ENCODE data around the gene AUTS2. TPM values are rescaled to one million over a fixed set of nuclear protein-coding genes. Genes with fewer than 3 reads are reported as not detected.

Gene AUTS2
- total and polyA plus RNA-seq, 10 of the 15 experiments (the other 5 are each of a cell fraction or from before 2014, with no cell fraction given): 6.4 to 55.6 (median 21.6) TPM

- 43% methylated on average over 6 of the region's 6 CpGs for WGBS (ENCODE audit: insufficient coverage, insufficient replicate concordance, low lambda C conversion rate, missing lambda C conversion rate)
- DNase-seq (ENCODE audit: low read depth, low spot score) (no peak), FAIRE-seq (no peak), ATAC-seq (no peak)
- no peaks in the 10 kb centered on the region for H3K4me1 ChIP-seq (ENCODE audit: control insufficient read depth, insufficient read depth, low read length)
- no peak overlapping the region for H3K9ac ChIP-seq (ENCODE audit: control insufficient read depth, insufficient read depth, low read length)
- H3K36me3 ChIP-seq (ENCODE audit: control insufficient read depth in 2 of 2, insufficient read depth in 2 of 2, low read length in 1 of 2): no peaks in the 10 kb centered on the region
- no peak for TF ChIP-seq GATAD2B (conservative IDR thresholded peaks at IDR 0.05; ENCODE audit: low read depth)
- TF ChIP-seq ZNF592 (IDR thresholded peaks at IDR 0.05): no peak
- TF ChIP-seq NBN (IDR thresholded peaks at IDR 0.05): no peak
- no peak for TF ChIP-seq REST (IDR thresholded peaks at IDR 0.05; ENCODE audit: low read depth, low read length)
- no peak for TF ChIP-seq MTA3 (IDR thresholded peaks at IDR 0.05; ENCODE audit: borderline replicate concordance, low read length)
- TF ChIP-seq YBX1 (IDR thresholded peaks at IDR 0.05): no peak
- no peak for TF ChIP-seq TARDBP (IDR thresholded peaks at IDR 0.05; ENCODE audit: borderline replicate concordance)
- TF ChIP-seq TCF7 (IDR thresholded peaks at IDR 0.05; ENCODE audit: borderline replicate concordance): no peak
- no peak for TF ChIP-seq ATF7 (IDR thresholded peaks at IDR 0.05; ENCODE audit: low read depth)
- TF ChIP-seq BCL3 (IDR thresholded peaks at IDR 0.05; ENCODE audit: borderline replicate concordance, insufficient read depth, low read depth, low read length, poor library complexity, severe bottlenecking): no peak
- TF ChIP-seq NFXL1 (IDR thresholded peaks at IDR 0.05; ENCODE audit: borderline replicate concordance): no peak
- no peaks in the 10 kb centered on the region for H3K27me3 ChIP-seq (replicated peaks in 1 of 2; ENCODE audit: control insufficient read depth in 2 of 2, insufficient read depth in 2 of 2, low read length in 1 of 2)
- ChIA-PET CTCF (no interaction called here), SMC1A (ENCODE audit: uncharacterized antibody, unreplicated experiment) (interaction anchor here (1.0 kb wide), 1 partner anchor 179 kb away, joined by 4 read pairs; no protein-coding TSS in a partner anchor), POLR2A (no interaction called here), RAD21 (ENCODE audit: unreplicated experiment) (no interaction called here)
- intact Hi-C loops (cut with micrococcal nuclease; ENCODE audit: unreplicated experiment) (no loop called here), in situ Hi-C loops (cut with MboI) (no loop called here)
- no peak overlapping the region for H3K27ac ChIP-seq (ENCODE audit: control insufficient read depth, insufficient read depth)
- BruUV-seq (replicated peaks): no TSS peak
- no peaks in the 10 kb centered on the region; the same call in 2 of the 3 replicates for H3K9me3 ChIP-seq (replicated peaks; ENCODE audit: control insufficient read depth, insufficient read depth, low read length)
- no peak overlapping the region for H3K4me3 ChIP-seq
- H3K4me2 ChIP-seq (ENCODE audit: control insufficient read depth, insufficient read depth): no peak overlapping the region
- H4K20me1 ChIP-seq (ENCODE audit: control insufficient read depth, insufficient read depth): no peaks in the 10 kb centered on the region
- no peak overlapping the region for H2AFZ ChIP-seq (ENCODE audit: control insufficient read depth, low read depth, low read length)
- no peaks in the 10 kb centered on the region for H3K79me2 ChIP-seq (ENCODE audit: control insufficient read depth, insufficient read depth, low read length)
Observed at GRCh38 chr7:69550991-69551390, 47.3 kb upstream of the AUTS2 start.

Measured in GM12878 (cell line).